ENCODE data around the gene GRK2.

DNA sequence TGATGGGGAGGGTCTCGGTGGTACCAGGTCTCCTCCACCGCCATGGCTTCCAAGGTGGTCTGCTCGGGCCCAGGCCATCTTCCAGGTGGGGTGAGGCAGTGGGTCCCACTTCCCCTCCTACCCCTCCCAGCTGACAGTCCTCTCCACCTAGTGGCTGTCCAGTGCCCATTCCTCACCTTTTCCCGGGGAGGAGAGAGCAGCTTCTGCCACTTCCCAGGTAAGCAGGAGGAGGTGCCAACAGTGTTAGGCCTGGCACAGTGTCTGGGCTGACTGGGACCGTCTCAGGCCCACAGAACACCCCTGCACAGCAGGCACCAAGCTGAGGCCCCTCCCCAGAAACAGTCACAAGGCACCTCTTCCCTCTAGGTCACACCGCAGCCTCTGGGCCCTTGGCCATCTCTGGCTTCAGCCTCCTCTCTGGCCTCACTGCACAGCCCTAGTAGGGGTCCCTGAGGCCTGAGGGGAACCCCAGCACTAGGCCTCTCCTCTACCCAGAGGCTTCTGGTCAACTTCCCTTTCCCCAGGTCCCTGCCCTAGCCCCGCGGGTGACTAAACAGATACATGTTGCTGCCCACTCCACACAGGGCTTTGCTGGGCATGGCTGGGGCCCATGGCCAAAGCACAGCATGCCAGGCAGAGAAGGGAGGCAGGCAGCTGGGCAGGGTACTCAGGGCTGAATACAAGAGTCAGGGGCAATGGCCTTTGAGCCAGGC is 20.5 kb downstream of the GRK2 start:
- TF ChIP-seq POLR2A (IDR thresholded peaks at IDR 0.05) = no peak
- TF ChIP-seq, protein P1, sequence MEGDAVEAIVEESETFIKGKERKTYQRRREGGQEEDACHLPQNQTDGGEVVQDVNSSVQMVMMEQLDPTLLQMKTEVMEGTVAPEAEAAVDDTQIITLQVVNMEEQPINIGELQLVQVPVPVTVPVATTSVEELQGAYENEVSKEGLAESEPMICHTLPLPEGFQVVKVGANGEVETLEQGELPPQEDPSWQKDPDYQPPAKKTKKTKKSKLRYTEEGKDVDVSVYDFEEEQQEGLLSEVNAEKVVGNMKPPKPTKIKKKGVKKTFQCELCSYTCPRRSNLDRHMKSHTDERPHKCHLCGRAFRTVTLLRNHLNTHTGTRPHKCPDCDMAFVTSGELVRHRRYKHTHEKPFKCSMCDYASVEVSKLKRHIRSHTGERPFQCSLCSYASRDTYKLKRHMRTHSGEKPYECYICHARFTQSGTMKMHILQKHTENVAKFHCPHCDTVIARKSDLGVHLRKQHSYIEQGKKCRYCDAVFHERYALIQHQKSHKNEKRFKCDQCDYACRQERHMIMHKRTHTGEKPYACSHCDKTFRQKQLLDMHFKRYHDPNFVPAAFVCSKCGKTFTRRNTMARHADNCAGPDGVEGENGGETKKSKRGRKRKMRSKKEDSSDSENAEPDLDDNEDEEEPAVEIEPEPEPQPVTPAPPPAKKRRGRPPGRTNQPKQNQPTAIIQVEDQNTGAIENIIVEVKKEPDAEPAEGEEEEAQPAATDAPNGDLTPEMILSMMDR (IDR thresholded peaks at IDR 0.05) = no peak
